ENCODE data around the gene ATP6AP2. TPM values are rescaled to one million over a fixed set of nuclear protein-coding genes. Genes with fewer than 3 reads are reported as not detected.

The ATP6AP2 gene
- total and polyA plus RNA-seq, 9 of the 15 experiments (the other 6 are each of a cell fraction or from before 2014, with no cell fraction given): 23.3 to 131 (median 41.9) TPM

DNA sequence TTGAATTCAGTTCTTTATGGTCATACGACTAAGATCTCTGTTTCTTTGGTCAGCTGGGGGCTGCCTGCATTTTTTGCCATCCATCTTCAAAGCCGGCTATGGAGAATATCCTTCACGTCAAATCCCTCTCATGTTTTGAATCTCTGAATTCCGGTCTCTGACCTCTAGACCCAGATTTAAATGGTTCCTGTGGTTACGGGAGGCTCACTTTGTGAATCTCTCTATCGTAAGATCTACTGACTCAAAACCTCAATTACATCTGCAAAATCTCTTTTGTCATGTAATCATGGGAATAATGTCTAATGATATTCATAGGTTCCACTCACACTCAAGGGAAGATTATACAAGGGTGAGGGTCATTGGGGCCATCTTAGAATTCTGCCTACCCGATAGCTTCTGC is 36.8 kb downstream of the ATP6AP2 start:
- in situ Hi-C loops (cut with MboI): no loop called here
- intact Hi-C loops (cut with micrococcal nuclease): no loop called here
- Histone ChIP-seq H3K4me3 (no peak overlapping the region), H3K27me3 (ENCODE audit: control insufficient read depth in 2 of 2, insufficient read depth in 2 of 2, low read length in 2 of 2) (no peaks in the 10 kb centered on the region), H3K4me1 (replicated peaks in 1 of 2; ENCODE audit: control insufficient read depth in 2 of 2, insufficient read depth in 2 of 2, low read length in 2 of 2) (no peaks in the 10 kb centered on the region), H3K36me3 (ENCODE audit: control insufficient read depth, insufficient read depth, low read length) (no peaks in the 10 kb centered on the region), H3K4me2 (ENCODE audit: insufficient read depth, low read length) (no peak overlapping the region), H3K27ac (ENCODE audit: extremely low read depth, low read depth, low read length) (no peak overlapping the region), H3K9me3 (replicated peaks; ENCODE audit: control insufficient read depth, insufficient read depth, low read depth, low read length) (peaks cover 6% of the 10 kb centered on the region), H2AFZ (ENCODE audit: low read depth, low read length) (no peak overlapping the region), H3K79me2 (ENCODE audit: control insufficient read depth, insufficient read depth, low read length) (no peaks in the 10 kb centered on the region), H4K20me1 (replicated peaks; ENCODE audit: control insufficient read depth, insufficient read depth, low read length) (no peaks in the 10 kb centered on the region), H3K9me1 (ENCODE audit: control insufficient read depth, insufficient read depth, low read length) (no peaks in the 10 kb centered on the region), H3K9ac (ENCODE audit: insufficient read depth in 1 of 2, low read depth in 2 of 2, low read length in 2 of 2) (no peak overlapping the region)
- ChIA-PET POLR2A (interaction anchor here (1.1 kb wide), 1 partner anchor 28 kb away, joined by 3 read pairs; no protein-coding TSS in a partner anchor), CTCF (ENCODE audit: low intra/inter-chr PET ratio) (no interaction called here)
- WGBS (ENCODE audit: insufficient coverage, low coverage, missing lambda C conversion rate): 11% methylated on average over 5 of the region's 7 CpGs
- DNase-seq (ENCODE audit: extremely low read depth in 1 of 4, low spot score in 3 of 4): no peak
- FAIRE-seq: no peak
- BruUV-seq (replicated peaks): no TSS peak
- TF ChIP-seq, protein P1, sequence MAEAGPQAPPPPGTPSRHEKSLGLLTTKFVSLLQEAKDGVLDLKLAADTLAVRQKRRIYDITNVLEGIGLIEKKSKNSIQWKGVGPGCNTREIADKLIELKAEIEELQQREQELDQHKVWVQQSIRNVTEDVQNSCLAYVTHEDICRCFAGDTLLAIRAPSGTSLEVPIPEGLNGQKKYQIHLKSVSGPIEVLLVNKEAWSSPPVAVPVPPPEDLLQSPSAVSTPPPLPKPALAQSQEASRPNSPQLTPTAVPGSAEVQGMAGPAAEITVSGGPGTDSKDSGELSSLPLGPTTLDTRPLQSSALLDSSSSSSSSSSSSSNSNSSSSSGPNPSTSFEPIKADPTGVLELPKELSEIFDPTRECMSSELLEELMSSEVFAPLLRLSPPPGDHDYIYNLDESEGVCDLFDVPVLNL (CRISPR knock-in tag; IDR thresholded peaks at IDR 0.05; ENCODE audit: low read depth): no peak
- TF ChIP-seq HDAC3 (IDR thresholded peaks at IDR 0.05; ENCODE audit: borderline replicate concordance, partially characterized antibody) (no peak), JUNB (CRISPR knock-in tag; conservative IDR thresholded peaks at IDR 0.05) (no peak), BHLHE40 (IDR thresholded peaks at IDR 0.05; ENCODE audit: low read length) (no peak), ZNF12 (CRISPR knock-in tag; IDR thresholded peaks at IDR 0.05) (no peak), ZNF212 (CRISPR knock-in tag; IDR thresholded peaks at IDR 0.05) (no peak), ZNF165 (CRISPR knock-in tag; IDR thresholded peaks at IDR 0.05; ENCODE audit: borderline replicate concordance) (no peak), CXXC5 (CRISPR knock-in tag; IDR thresholded peaks at IDR 0.05) (no peak), ZNF561 (CRISPR knock-in tag; conservative IDR thresholded peaks at IDR 0.05) (no peak), ADNP (tag; IDR thresholded peaks at IDR 0.05) (no peak), ZNF239 (CRISPR knock-in tag; IDR thresholded peaks at IDR 0.05) (no peak), EGR1 (conservative IDR thresholded peaks at IDR 0.05) (no peak), SRSF1 (IDR thresholded peaks at IDR 0.05; ENCODE audit: low read depth, low read length) (no peak), HCFC1 (IDR thresholded peaks at IDR 0.05; ENCODE audit: low read depth, low read length) (no peak), ZKSCAN3 (CRISPR knock-in tag; IDR thresholded peaks at IDR 0.05) (no peak), SMARCA5 (IDR thresholded peaks at IDR 0.05) (no peak), STAT5B (CRISPR knock-in tag; IDR thresholded peaks at IDR 0.05) (no peak), HDAC6 (IDR thresholded peaks at IDR 0.05; ENCODE audit: low read depth, low read length) (no peak)
- TF ChIP-seq, protein P2, sequence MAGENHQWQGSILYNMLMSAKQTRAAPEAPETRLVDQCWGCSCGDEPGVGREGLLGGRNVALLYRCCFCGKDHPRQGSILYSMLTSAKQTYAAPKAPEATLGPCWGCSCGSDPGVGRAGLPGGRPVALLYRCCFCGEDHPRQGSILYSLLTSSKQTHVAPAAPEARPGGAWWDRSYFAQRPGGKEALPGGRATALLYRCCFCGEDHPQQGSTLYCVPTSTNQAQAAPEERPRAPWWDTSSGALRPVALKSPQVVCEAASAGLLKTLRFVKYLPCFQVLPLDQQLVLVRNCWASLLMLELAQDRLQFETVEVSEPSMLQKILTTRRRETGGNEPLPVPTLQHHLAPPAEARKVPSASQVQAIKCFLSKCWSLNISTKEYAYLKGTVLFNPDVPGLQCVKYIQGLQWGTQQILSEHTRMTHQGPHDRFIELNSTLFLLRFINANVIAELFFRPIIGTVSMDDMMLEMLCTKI (IDR thresholded peaks at IDR 0.05; ENCODE audit: partially characterized antibody): no peak
- TF ChIP-seq, protein P3, sequence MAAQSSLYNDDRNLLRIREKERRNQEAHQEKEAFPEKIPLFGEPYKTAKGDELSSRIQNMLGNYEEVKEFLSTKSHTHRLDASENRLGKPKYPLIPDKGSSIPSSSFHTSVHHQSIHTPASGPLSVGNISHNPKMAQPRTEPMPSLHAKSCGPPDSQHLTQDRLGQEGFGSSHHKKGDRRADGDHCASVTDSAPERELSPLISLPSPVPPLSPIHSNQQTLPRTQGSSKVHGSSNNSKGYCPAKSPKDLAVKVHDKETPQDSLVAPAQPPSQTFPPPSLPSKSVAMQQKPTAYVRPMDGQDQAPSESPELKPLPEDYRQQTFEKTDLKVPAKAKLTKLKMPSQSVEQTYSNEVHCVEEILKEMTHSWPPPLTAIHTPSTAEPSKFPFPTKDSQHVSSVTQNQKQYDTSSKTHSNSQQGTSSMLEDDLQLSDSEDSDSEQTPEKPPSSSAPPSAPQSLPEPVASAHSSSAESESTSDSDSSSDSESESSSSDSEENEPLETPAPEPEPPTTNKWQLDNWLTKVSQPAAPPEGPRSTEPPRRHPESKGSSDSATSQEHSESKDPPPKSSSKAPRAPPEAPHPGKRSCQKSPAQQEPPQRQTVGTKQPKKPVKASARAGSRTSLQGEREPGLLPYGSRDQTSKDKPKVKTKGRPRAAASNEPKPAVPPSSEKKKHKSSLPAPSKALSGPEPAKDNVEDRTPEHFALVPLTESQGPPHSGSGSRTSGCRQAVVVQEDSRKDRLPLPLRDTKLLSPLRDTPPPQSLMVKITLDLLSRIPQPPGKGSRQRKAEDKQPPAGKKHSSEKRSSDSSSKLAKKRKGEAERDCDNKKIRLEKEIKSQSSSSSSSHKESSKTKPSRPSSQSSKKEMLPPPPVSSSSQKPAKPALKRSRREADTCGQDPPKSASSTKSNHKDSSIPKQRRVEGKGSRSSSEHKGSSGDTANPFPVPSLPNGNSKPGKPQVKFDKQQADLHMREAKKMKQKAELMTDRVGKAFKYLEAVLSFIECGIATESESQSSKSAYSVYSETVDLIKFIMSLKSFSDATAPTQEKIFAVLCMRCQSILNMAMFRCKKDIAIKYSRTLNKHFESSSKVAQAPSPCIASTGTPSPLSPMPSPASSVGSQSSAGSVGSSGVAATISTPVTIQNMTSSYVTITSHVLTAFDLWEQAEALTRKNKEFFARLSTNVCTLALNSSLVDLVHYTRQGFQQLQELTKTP (IDR thresholded peaks at IDR 0.05; ENCODE audit: low read depth in 1 of 2, partially characterized antibody in 2 of 2): no peak
- no peak for ATAC-seq
